Measurements from ENCODE around the gene ABCA2.
"Not testable (repeated sequence)": the region's sequence is repeated elsewhere in the genome, so short reads cannot be mapped to it uniquely, and the experiment has no call there.

Gene ABCA2

GRCh38 chr9:137064027-137064879 lies 36.2 kb upstream of the ABCA2 start:
- DNase-seq, result peak; percentile 37

GRCh38 chr9:137063311-137064026 lies 35.4 kb upstream of the ABCA2 start:
- no peak for DNase-seq

- not testable (repeated sequence) for DNase-seq
Measured at GRCh38 chr9:137062798-137063197, 34.8 kb upstream of the ABCA2 start.

GRCh38 chr9:137062384-137062783 lies 34.3 kb upstream of the ABCA2 start:
- DNase-seq, result no peak

GRCh38 chr9:137058521-137059234 lies 30.6 kb upstream of the ABCA2 start:
- DNase-seq, result no peak

- no peak for DNase-seq
Measured at GRCh38 chr9:137057545-137057944, 29.5 kb upstream of the ABCA2 start.

- DNase-seq, result no peak
Measured at GRCh38 chr9:137056739-137057415, 28.8 kb upstream of the ABCA2 start.

GRCh38 chr9:137055385-137056364 lies 27.6 kb upstream of the ABCA2 start:
- no peak for DNase-seq

- no peak for DNase-seq
Measured at GRCh38 chr9:137054932-137055384, 26.9 kb upstream of the ABCA2 start.

GRCh38 chr9:137053944-137054931 lies 26.2 kb upstream of the ABCA2 start, which contains the start of gene ENTPD2:
TSS of gene ENTPD2 (minus strand) at chr9:137054061. CDS start at chr9:137053997, 64 bp downstream.
- DNase-seq, result peak; percentile 24

GRCh38 chr9:137052998-137053943 lies 25.2 kb upstream of the ABCA2 start:
- no peak for DNase-seq

- DNase-seq, result no peak
Measured at GRCh38 chr9:137052293-137052692, 24.3 kb upstream of the ABCA2 start.

- DNase-seq, result no peak
Measured at GRCh38 chr9:137051145-137051724, 23.2 kb upstream of the ABCA2 start.

- no peak for DNase-seq
Measured at GRCh38 chr9:137050570-137050969, 22.5 kb upstream of the ABCA2 start.

- no peak for DNase-seq
Measured at GRCh38 chr9:137049544-137050449, 21.8 kb upstream of the ABCA2 start.

- DNase-seq, result no peak
Measured at GRCh38 chr9:137048655-137049543, 20.9 kb upstream of the ABCA2 start.

All from activated effector memory CD4-positive, alpha-beta T cell treated with Interleukin-2 at 50 U/mL for 16 hours (primary cell).